ENCODE results near the gene SCUBE1.

The SCUBE1 gene

DNA sequence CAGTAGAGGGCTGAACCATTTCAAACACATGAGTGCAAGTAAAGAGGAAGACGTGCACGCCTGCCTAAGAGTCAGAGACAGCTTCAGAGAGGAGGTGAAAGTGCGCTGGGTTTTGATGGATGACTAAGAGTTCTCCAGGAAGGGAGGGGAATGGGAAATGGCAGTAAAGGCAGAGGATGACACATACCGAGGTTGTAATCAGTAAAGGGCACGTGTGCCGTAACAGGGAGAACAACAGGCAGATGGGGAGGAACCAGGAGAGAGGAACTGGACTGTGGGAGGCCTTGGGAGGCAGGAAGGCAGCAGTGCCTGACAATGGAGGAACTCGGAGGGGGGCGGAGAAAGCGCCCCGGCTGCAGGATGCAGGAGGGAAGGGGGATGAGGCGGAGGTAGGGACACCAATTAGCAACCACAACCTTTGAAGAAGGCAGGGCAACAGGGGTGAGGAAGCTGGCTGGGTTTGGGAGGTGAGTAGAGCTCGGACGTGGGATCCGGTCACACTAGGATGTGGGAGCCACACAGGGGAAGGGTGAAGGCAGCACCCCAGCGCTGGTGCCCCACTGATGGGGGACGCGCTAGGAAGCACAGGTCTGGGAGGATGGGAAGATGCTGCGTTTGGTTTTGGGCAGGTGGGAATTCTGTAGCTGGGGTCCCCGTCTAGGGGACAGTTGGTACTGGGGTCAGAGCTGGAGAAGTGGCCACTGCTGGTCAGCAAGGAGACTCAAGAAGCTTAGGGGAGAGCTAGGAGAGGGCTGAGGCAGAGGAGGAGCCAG lies 67.4 kb downstream of the SCUBE1 start:
- no peak for DNase-seq

DNA sequence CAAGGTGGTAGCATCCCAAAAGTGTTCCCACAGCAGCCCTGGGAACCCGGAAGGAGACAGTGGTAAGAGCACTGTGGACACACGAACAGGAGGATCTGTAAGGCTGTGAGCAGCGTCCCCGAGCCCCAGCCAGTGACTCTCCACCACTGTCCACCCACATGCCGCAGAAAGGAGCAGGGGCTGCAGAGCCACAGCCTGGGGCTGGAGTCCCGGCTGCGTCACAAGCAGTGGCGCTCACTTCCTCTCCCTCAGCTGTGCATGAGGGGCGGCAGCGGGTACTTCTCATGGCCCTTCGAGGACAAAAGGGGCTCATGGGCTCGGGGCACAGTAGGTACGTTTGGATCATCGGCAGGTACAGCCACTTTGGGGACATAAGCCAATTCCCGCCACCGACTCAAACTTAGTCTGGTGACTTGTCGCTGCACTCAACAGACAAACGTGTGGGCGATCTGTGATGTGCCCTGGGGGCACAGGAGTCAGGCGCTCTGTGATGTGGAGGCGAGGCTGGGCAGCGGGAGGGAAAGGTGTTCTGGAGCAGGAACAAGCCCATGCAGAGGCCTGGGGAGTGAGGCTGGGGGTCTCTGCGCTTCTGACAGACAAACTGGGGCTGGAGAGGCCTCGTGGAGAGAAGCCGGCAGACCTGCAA lies 68.5 kb downstream of the SCUBE1 start:
- no peak for DNase-seq

DNA sequence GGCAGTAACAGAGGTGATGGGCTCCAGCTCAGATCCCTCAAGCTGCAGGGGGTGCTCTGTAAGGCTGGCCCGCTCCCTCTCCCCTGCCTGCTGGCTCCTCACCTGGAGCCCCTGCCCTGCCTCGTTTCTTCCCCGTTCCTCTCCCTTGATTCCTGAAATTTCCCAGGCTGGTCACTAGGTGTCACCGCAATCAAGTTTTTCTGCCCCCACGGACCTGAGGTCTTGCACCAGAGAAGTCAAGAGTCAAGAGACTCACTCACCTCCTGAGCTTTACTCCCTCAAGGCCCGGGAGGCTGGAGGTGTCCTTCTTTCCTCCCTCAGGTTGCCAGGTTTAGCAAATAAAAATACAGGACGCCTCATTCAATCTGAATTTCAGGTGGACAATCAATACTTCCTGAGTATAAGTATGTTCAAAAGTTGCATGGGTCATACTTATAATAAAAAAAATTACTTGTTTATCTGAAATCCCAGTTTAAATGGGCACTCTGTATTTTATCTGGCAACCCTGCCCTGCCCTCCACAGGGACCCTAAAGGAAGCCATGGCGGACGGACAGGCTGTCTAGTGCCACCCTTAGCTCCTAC lies 69.2 kb downstream of the SCUBE1 start:
- DNase-seq: peak; percentile 28

DNA sequence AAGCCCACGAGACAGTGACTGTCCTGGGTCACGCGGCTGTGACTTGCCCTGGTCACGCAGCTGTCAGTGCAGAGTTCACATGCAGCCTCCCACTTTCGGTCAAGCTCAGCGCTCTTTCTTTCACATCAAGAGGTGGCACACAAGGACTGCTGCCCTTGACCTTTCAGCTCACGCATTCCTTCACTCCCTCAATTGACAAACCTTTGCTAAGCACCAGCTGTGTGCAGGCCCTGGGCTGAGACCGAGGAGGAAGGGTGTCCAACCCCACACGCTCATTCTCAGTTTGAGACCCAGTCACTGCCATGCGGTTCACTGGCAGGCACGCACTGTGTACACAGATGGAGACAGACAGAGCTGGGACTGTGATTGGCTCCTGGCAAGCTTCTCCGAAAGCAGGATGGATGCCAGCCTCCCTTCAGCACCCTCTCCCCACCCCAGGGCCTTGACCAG lies 70.3 kb downstream of the SCUBE1 start:
- DNase-seq: no peak

DNA sequence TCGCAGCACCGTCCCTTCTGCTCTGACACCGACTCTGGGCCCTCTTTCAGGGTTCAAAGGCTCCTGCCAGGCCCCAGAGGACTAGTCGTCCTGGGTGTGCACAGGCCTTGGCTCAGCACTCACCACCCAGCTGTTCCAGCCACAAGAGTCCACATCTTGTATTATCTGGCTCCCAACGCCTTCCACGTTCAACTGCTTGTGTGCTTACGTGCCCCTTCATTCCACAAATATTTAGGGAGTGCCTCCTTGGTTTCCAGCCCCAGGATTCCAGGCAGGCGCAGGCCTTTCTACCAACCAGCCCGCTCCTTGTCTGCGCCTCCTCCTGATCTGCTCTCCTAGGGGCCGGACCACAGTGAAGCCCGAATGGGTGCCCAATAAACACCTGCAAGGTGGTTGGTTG lies 70.9 kb downstream of the SCUBE1 start:
- no peak for DNase-seq

DNA sequence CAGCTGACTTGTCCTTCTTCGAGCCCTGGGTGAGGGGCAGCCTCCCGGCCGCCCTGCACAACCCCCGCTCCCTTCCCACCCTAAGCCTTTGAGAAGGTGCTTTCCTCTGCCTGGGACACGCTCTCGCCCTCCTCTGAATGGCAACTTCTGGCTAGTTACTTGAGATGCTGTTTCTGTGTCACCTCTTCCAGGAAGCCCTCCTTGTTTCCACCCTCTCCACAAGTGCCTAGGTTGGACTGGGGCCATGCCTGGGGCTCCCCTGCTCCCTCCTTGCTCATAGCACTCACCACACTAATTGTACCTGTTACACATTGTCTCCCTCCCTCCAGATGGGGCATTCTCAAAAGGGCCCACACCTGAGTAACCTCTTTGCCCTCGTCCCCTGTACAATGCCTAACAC lies 72.2 kb downstream of the SCUBE1 start:
- DNase-seq: no peak

DNA sequence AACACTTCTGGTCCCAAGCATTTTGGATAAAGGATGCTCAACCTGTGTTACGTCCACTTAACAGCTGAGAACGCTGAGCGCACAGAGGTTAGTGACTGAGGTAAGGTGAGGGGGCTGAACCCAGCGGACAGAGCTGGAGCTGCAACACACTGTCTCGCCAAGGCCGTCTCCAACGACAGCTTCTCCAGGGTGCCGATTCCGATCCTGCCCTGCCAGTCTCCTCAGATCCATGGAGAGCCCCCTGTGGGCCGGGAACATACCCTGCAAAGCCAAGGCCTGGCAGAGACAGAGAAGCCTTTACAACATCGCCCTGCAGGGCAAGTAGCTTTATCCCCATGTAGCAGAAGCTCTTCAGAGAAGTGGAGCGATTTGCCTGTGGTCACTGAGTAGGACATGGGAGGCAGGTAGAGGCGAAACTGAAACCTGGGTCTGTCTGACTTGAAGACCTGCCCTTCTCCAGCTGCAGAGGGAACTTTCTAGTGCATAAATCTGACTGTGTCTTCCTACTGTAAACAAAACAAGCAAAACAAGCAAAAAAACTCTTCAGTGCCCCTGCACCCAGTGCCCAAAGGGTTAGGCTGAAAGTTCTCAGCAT lies 72.8 kb downstream of the SCUBE1 start:
- DNase-seq: no peak

DNA sequence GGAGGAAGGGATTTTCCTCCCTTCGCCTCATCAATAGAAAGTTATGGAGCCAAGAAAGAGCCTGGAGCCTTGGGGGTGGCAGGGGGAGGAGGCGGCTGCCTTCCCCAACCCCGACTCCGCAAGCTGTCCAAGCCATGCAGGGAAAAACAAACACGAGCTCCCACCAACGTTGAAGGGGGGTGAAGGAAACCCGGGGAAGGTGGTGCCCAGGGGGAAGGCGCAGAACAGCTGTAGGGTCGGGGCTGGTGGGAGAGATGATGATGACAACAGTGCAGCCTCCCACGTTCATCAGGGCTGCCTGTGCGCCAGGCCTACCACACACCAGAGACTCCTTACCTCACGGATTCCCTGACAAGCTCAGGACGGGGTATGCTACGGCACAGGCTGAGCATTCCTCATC lies 73.5 kb downstream of the SCUBE1 start:
- no peak for DNase-seq

DNA sequence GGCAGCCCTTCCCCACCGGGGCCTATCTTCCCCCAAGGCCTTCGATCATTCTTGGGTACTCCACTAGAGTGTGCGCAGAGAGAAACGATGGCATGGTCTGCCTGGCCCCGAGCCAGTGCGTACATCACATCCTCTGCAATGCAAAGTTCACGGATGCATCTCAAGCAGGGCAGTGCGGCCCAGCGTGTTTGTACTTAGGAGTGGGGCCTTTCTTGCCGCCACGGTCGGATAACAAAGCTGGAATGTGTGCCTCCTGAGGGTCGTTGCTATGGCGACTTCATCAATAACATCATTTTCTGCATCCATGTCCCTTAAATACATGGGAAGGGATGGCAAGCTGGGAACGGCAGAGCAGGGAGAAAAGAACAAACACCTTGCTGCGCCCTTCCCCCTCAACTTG lies 73.9 kb downstream of the SCUBE1 start:
- DNase-seq: no peak

DNA sequence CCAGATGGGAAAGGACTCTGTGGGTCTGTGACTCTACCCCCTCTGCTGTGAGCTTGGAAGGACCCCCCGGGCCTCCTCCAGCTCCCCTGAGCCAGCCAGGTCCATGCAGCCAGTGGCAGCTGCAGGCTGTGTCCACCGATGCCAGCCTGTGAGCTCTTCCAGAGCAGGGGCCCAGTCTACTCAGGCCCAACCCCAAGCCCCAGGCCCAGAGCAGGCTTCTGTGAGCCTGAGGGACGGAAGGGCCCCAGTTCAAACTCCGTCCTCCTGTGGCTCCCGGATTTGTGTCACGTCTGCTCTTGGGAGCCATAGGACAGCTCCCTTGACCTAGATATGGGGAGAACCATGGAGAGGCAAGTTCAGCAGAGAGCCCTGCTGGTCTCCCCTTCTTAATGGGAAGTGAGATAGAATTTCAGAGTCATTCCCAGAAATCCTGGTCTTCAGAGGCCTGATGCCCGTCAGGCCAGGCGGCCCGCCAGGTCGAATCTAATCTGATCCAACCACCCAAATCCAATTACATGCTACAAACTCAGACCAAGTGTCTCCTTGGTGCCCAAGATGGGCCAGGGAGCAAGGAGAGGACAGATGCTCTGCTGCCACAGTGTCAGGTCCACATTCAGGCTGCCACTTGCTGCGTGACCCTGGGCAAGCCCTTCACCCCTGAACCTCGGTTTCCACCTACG lies 75.1 kb downstream of the SCUBE1 start:
- DNase-seq: no peak

DNA sequence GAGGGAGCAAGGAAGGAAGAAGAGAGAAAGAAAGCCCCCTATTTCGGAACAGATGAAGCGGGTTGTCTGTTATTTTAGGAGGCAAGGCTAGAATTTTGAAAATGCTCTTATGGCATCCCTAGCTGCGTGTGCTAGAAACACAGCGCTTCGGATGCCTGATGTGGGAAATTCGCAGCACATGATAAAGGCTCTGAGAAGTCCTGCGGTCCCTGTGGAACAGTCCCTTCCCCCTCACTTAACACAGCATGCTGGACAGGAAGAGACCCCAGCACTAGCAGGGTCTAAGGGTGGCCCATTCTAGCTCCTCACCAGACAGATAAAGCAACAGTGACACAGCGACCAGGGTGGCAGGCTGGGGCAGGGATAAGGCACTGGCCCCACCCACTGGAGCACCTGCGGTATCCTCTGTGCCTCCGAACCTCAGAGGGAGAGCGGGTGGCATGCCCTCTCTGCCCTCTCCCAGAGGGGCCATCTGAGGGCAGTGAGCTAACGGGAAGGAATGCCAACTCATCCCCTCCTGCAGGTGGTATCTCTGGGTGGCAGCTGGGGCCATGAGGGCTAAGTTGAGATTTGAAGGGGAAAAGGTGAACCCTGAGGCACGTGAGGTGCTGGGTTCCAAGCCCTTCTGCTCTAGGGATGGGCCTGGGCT lies 75.7 kb downstream of the SCUBE1 start:
- no peak for DNase-seq

DNA sequence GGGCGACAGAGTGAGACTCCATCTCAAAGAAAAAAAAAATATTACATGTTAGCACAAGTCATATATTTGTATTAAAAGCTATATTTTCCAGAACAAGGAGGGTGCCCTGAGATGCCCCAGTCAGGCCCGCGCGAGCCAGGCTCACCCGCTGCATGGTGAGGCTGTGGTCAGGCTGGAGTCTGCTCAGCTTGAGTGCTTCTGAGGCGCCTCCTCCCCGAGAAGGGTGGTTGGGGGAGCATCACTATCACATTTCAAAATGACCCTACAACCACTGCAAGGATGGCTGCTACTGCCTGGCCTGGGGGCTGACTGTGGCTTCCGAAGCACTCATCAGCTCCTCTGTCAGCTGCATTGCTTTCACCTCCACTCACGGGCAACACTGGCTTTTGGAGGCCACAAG lies 77.1 kb downstream of the SCUBE1 start:
- no peak for DNase-seq

DNA sequence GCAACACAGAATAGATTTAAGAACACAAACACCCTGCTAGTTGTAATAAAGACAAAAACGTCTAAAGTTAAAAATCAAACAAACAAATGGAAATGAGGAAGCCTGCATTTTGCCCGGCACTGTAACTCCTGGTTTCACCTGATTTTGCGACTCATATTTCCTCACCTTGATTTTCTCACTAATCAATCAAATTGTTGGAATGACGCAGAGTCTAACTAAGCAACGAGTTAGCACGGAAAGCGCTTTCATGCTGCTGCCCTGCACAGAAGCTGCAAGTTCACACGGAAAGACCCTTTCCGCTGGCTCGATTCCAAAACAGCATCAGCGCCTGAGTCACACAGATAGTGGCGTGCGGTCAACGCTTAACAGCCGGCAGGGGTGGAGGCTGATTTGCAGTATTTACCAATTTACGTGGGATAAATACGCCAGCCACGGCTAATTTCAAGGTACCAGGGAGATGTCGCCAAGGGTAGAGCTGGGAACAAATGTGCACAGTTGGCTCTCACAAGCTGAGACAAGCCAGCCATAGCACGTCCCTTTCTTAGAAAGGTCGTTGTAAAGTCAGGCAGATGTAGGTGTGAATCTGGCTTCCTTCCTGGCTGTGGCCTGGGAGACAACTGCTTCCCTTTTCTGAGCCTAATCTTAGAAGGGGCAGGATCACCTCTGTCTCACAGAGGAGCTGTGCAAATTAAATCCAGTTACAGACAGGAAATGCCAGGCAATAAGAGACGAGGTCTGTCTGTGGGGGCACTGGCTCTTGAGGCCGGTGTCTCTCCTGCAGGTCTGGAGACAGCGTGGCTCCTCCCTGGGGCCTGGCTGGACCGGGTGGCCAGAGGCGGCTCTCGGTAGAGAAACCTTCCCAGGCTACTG lies 79.3 kb downstream of the SCUBE1 start:
- DNase-seq: peak; percentile 77

DNA sequence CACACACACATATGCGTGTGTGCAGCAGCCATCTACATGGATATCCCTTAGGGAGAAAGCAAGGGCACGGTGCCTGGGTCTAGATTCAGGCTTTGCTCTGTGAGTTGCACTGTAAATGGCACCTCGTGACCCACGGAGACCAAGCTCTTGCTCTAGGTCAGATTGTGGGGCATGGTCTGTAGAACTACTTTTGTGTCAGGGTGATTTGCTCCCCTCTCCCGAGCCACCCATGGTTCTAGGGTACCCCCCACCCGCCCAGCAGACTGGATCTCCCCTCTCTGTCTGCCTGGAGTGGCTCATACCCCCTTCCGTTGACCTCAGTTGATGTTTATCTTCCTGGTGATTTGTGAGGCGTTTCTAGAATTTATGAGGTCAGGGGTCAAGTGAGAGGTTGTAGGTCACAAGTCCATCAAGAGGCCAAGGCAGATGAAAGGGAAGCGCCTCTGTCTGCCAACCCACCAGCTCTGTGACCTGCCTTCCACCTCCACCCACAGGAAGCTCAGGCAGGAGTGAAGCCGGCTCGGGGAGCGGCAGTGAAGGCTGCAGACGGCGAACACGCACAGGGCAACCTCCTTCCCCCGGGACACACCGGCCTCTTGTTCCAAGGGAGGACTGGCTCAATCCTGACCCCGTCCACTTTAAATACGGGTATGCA lies 80.1 kb downstream of the SCUBE1 start:
- peak; percentile 28 for DNase-seq

DNA sequence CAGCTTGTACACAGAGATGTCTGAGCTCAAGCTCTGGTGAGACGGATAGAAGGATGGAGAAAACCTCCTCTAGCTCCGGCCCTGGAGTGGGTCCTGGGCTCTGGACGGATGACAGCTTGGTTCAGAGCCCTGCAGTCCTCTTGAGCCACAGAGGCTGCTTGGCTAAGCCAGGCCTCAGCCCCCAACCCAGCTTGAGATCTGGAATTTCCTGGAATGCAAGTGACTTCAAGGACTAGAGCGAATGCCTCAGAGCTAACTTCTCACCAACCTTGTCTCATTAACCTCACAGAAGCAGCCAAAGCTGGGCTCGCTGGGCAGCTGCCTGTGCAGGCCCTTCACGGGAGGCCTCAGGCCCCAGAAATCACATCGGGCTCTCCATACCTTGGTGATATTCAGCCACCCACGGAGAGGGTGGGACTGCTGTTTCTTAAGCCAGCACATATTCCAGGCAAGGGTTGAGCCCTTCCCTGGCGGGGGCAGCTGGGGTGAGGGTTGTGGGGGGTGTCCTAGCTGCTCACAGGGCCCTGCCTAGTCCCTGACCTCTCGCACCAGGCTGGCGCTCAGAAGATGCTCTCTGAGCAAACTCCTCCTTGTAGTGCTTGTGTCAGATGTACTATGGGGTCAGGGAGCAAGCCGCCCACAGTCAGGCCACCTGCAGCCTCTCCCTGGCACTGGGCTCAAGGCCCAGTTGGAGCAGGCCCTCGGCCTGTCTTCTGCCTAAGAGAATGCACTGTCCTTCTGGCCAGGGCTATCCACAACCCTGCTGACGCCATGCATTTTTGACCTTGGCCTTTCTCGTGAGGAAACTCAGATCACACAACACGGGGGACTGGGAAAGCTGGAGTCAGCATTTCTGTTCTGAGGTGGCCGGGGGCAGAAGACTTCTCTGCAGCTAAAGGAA lies 82.6 kb downstream of the SCUBE1 start:
- DNase-seq: no peak

DNA sequence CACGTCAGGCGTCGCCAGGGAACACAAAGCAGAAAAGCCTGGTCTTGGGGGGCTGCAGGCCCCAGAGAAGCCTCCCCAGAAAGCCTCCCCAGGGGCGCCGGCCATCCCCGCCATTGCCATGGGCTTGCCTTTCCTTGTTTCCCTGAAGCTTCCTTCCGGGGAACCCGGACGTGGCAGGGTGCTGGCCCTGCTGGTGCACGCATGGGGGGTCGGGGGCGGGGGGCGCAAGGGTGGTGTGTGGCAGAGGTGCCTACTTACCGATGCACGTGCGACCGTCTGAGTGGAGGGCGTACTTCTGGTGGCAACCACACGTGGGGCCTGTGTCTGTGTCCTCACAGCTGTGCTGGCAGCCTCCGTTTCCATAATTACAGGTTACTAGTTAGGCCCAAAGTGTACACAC lies 85.2 kb downstream of the SCUBE1 start:
- no peak for DNase-seq

DNA sequence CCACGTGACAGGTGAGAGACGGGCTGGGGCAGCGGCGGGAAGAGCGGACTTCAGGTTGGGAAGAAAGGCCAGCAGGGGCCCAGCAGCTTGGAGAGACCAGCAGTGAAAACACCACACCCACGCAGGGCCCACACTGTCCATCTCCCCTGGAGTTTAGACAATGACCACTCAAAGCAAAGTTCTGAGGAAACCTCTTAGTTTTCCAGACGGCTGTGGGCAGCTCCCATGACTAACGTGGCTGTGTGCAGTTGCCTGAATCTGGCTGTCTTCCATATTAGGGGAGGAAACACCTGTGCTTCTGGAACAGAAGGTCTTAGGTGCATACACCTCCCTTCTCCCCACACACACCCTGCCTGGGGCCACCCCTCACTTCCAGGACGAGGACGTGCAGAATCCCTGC lies 85.6 kb downstream of the SCUBE1 start:
- no peak for DNase-seq

DNA sequence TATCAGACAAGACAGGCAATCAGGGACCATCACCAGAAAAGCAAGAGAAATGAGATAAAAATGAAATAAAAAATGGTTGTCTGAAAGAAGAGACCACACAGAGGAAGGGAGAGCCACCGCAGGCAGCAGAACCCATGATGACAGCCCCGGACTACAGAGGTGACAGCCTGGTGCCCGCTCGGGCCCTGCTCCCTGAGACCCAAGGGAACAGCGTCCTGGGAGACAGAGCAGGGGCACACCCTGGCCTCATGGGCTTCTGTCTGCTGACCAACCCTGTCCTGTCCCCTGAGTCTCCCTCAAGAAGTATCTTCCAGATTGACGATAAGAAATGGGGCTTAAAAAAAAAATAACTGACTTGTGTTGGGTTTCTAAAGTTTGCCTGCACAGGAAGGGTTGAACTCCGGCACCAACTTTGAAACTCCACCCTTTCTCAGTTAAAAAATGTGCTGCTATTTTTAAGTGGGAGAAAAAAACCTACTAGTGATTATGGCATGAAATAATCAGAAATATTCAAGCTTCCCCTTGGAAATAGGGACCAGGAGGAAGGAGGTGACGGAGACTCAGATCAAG lies 86.1 kb downstream of the SCUBE1 start:
- no peak for DNase-seq

DNA sequence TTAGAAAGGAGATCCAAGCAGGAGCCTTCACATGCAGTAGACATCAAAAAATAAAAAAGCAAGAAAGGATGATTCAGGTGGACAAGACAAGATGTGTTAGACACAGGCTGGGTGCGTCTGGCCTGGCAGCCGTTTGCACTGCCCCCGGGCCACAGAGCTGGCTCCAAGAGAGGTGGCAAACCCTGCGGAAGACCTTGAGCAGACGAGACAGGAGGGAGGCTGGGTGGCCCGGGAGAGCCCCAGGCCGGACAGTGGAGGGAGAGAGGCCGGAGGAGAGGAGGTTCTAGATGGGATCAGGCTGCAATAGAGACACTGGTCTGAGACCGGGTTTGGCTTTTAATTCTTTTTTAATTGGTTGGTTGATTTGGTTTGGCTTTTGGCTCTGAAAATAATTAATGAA lies 86.6 kb downstream of the SCUBE1 start:
- DNase-seq: no peak

DNA sequence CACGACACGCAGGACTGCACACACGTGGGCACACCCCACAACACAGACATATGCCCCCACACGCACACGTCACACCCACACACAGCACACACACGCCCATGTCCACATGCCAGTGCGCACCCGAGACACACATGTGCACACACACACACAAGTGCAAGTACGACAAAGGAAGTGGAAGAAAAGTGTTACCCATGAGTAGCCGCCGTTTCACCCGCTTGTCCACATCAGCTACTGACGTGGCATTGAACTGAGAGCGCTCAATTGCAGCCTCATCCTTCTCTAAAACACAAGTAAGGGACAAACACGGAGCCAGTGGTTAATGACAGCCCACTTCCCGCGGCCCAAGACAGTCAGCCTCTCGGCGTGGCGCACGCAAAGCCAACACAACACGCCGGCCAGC lies 87.9 kb downstream of the SCUBE1 start:
- DNase-seq: no peak

Data from central memory CD4-positive, alpha-beta T cell (primary cell).